ENCODE results near the gene HTR1A.

DNA sequence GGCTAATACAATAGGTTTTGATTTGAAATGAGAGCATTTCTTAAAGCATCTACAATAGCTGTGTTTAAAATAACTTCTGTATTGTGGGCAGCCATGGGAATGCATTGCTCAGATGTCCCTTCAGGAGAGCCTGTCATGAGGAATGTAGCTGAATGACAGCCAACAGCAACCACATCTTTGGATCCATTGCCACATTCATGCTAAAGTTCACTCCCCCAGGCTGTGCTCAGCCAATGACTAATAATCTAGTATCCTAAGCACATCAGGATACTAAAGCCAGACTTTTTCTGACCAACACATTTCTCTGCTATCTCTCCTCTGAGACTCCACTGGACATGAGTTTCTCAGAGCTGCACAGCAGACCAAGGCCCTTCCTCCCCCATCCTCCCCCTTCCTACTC lies 45.5 kb downstream of the HTR1A start:
- no peak for TF ChIP-seq CTCF (conservative IDR thresholded peaks at IDR 0.05)
- no peak for TF ChIP-seq ZFX (IDR thresholded peaks at IDR 0.05)
